ENCODE data around the gene PEX11B. TPM values are rescaled to one million over a fixed set of nuclear protein-coding genes. Genes with fewer than 3 reads are reported as not detected.
A peak's percentile ranks its signal among the peaks of the same experiment; 100 is the strongest.

PEX11B gene
- total RNA-seq, 4 donors from 2014 or later = 30.6 to 42.1 (median 37.3) TPM

DNA sequence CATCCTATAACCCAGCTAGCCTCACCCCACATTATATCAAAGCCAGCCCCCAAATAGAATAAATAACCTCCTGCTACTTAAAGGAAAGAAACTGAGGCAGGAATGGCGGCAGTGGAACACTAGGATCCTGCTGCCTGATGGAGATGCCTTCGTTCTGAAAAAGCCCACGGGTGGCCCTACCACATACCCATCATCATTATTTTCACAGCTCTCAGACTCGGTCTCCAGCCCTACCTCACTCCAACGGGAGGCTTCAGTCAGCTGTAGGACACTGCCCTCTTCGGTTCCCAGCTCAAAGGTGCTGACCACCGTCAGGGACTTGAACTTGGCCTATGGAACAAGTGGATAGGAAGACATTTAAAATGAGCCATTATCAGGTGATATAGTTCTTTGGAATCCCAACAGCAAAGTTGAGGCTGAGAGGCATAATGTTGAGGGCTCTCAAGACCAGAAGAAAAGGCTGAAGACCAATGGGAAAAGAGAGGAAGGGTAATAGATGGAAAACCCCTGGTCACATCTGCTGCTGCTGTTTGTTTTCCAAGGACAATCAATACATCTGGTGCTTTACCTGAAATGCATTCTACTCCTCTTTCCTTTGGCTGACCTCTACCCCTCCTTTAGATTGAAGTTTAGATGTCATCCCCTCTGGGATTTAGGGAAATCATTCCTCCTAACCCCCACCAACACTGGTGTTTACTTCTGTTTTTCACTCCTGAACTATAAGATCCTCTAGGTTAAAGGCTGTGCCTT lies 25.0 kb downstream of the PEX11B start:
- Histone ChIP-seq H3K4me3 (replicated peaks in 1 of 3) (no peak overlapping the region), H3K27me3 (no peaks in the 10 kb centered on the region), H3K27ac (peak overlapping the region in 2 of 3 donors; percentile 91 to 96), H3K9me3 (no peaks in the 10 kb centered on the region), H3K36me3 (no peaks in the 10 kb centered on the region), H3K4me1 (peaks cover 11 to 24% of the 10 kb centered on the region in 2 donors)
- no peak for DNase-seq
- intact Hi-C loops (cut with DNase I) = loop anchor here (5.0 kb wide), 1 partner anchor 119 kb away; no protein-coding TSS in a partner anchor
- TF ChIP-seq, protein P1, sequence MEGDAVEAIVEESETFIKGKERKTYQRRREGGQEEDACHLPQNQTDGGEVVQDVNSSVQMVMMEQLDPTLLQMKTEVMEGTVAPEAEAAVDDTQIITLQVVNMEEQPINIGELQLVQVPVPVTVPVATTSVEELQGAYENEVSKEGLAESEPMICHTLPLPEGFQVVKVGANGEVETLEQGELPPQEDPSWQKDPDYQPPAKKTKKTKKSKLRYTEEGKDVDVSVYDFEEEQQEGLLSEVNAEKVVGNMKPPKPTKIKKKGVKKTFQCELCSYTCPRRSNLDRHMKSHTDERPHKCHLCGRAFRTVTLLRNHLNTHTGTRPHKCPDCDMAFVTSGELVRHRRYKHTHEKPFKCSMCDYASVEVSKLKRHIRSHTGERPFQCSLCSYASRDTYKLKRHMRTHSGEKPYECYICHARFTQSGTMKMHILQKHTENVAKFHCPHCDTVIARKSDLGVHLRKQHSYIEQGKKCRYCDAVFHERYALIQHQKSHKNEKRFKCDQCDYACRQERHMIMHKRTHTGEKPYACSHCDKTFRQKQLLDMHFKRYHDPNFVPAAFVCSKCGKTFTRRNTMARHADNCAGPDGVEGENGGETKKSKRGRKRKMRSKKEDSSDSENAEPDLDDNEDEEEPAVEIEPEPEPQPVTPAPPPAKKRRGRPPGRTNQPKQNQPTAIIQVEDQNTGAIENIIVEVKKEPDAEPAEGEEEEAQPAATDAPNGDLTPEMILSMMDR (IDR thresholded peaks at IDR 0.05) = no peak
- TF ChIP-seq POLR2A (IDR thresholded peaks at IDR 0.05) = no peak
- WGBS, 2 donors = 86 to 94% methylated on average over 7 of the region's 7 CpGs

GRCh38 chr1:145892486-145893087 lies 25.9 kb downstream of the PEX11B start:
- intact Hi-C loops (cut with DNase I) = loop anchor here (5.0 kb wide), 1 partner anchor 120 kb away; no protein-coding TSS in a partner anchor
- Histone ChIP-seq H3K27ac (peak overlapping the region; percentile 75 to 96 (median 91)), H3K4me3 (replicated peaks in 1 of 3) (no peak overlapping the region), H3K9me3 (no peaks in the 10 kb centered on the region), H3K36me3 (no peaks in the 10 kb centered on the region), H3K4me1 (peaks cover 11 to 24% of the 10 kb centered on the region in 2 donors), H3K27me3 (no peaks in the 10 kb centered on the region)
- peak; percentile 28 to 40 for DNase-seq
- WGBS, 2 donors = 41 to 48% methylated on average over 3 of the region's 3 CpGs
- TF ChIP-seq POLR2A (IDR thresholded peaks at IDR 0.05) = no peak

DNA sequence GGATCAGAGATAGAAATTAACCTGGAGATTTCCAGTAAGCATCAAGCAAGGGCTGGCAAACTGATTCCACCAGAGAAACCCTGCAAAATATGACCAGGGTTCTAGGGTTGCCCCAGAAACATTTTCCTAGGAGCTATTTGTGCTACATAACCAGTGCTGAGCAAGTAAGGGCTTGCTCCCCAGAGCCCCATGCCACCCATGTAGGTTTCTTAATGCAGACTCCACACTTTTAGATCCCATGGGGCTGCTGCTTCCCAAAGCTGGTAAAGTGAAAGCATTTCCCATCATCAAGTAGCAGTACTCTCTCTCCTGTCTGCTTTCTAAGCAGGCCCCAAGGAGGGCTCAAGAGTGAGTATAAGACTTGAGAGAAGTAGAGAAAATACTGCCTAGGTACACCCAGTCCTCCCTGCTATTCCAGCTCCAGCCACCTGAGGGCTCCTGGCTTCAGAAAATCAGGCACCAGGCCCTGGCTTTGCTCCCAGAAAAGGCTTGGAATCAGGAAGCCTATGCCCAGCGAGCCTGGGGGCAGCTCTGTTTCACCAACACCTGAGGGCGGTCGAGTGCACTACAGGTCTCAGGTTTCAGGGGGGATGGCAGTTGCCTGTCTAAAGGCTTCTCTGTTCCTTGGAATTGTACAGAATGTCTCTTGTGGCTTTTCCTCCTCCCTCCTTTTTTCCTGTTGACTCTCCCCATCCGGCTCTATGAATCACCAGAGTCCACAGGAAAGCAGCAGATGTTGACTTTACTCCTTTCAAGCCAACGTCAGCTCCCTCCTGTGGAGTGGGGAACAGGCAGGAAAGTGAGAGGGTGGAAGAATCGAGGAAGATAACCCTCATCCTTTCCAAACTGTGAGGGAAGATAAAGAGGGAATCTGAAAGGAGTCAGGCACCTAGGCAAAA lies 26.7 kb downstream of the PEX11B start:
- peaks cover 11 to 24% of the 10 kb centered on the region in 2 donors for H3K4me1 ChIP-seq
- H3K9me3 ChIP-seq = no peaks in the 10 kb centered on the region
- WGBS, 2 donors = 1 to 2% methylated on average over 6 of the region's 6 CpGs
- DNase-seq = peak; percentile 100
- peak overlapping the region; percentile 75 to 96 (median 91) for H3K27ac ChIP-seq
- peak in 1 of 2 donors; percentile 71 for TF ChIP-seq POLR2A (IDR thresholded peaks at IDR 0.05)
- TF ChIP-seq, protein P1 (IDR thresholded peaks at IDR 0.05) = peak; percentile 87 to 99 (median 97)
- intact Hi-C loops (cut with DNase I) = loop anchor here (5.0 kb wide), 1 partner anchor 120 kb away; no protein-coding TSS in a partner anchor
- H3K27me3 ChIP-seq = no peaks in the 10 kb centered on the region
- H3K4me3 ChIP-seq (replicated peaks in 1 of 3) = no peak overlapping the region
- H3K36me3 ChIP-seq = no peaks in the 10 kb centered on the region

DNA sequence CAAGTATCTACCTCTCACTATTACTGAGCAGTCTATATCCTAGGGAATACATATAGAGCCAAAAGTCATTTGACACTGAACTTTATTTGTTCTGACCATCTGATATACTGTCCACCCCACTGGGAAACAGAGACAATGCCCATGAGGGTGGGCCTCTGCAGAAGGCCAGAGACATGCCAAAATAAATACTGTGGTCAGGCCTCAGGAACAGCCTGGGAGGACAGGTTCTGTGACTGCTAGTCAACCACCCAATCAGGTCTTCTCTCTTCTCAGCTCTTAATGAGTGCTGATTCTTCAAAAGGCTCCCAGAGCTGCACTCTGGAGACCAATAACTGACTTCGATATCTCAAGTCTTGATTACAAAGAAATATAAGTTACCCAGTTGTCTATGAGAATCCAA lies 27.4 kb downstream of the PEX11B start:
- no peaks in the 10 kb centered on the region for H3K9me3 ChIP-seq
- H3K36me3 ChIP-seq = no peaks in the 10 kb centered on the region
- TF ChIP-seq POLR2A (IDR thresholded peaks at IDR 0.05) = no peak
- TF ChIP-seq, protein P1 (IDR thresholded peaks at IDR 0.05) = no peak
- DNase-seq = peak in 1 of 2 donors; percentile 25
- peaks cover 11 to 24% of the 10 kb centered on the region in 2 donors for H3K4me1 ChIP-seq
- no peak overlapping the region for H3K4me3 ChIP-seq (replicated peaks in 1 of 3)
- no peaks in the 10 kb centered on the region for H3K27me3 ChIP-seq
- peak overlapping the region; percentile 75 to 96 (median 91) for H3K27ac ChIP-seq
- intact Hi-C loops (cut with DNase I) = loop anchor here (5.0 kb wide), 1 partner anchor 121 kb away; no protein-coding TSS in a partner anchor
- WGBS, 2 donors = 7 to 12% methylated on average over 1 of the region's 1 CpG

GRCh38 chr1:145889722-145890121 lies 28.8 kb downstream of the PEX11B start:
- Histone ChIP-seq H3K4me3 (replicated peaks in 1 of 3) (no peak overlapping the region), H3K27ac (no peak overlapping the region), H3K4me1 (peaks cover 15 to 30% of the 10 kb centered on the region in 2 donors), H3K27me3 (no peaks in the 10 kb centered on the region), H3K9me3 (no peaks in the 10 kb centered on the region), H3K36me3 (no peaks in the 10 kb centered on the region)
- no peak for DNase-seq
- intact Hi-C loops (cut with DNase I) = loop anchor here (5.0 kb wide), 1 partner anchor 123 kb away; no protein-coding TSS in a partner anchor
- WGBS, 2 donors = 90 to 94% methylated on average over 3 of the region's 3 CpGs
- no peak for TF ChIP-seq POLR2A (IDR thresholded peaks at IDR 0.05)
- TF ChIP-seq, protein P1 (IDR thresholded peaks at IDR 0.05) = no peak
